Measurements from ENCODE around the gene OLA1.
"Not testable (repeated sequence)": the region's sequence is repeated elsewhere in the genome, so short reads cannot be mapped to it uniquely, and the experiment has no call there.

Gene OLA1

GRCh38 chr2:174248187-174248997 is at the start of gene OLA1:
OLA1 (minus strand) TSS chr2:174248532; CDS start chr2:174246815, 1,717 bp downstream.
- peak within 1 kb of the TSS; percentile 99 for H3K4me3 ChIP-seq (ENCODE audit: low read depth, low read length)
- DNase-seq (ENCODE audit: low read depth), result peak; percentile 97
- TF ChIP-seq CTCF (IDR thresholded peaks at IDR 0.05; ENCODE audit: insufficient read depth, low read depth, low read length, missing control alignments), result no peak

DNA sequence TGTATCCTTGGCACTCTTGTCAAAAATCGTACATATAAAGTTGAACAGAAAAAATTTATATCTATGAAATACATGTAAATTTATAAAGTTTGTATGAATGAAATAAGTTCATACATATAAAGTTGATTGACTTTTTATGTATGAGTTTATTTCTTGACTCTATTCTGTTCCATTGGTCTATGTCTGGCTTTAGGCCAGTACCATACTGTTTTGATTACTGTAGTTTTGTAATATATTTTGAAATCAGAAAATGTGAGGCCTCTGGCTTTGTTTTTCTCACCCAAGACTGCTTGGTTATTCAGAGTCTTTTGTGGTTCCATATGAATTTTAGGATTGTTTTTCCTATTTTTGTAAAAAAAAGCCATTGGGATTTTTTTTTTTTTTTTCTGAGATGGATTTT is 44.6 kb upstream of the OLA1 start:
- TF ChIP-seq CTCF (IDR thresholded peaks at IDR 0.05; ENCODE audit: insufficient read depth, low read depth, low read length, missing control alignments), result no peak
- H3K4me3 ChIP-seq (ENCODE audit: low read depth, low read length), result no peak overlapping the region
- no peak for DNase-seq (ENCODE audit: low read depth)

DNA sequence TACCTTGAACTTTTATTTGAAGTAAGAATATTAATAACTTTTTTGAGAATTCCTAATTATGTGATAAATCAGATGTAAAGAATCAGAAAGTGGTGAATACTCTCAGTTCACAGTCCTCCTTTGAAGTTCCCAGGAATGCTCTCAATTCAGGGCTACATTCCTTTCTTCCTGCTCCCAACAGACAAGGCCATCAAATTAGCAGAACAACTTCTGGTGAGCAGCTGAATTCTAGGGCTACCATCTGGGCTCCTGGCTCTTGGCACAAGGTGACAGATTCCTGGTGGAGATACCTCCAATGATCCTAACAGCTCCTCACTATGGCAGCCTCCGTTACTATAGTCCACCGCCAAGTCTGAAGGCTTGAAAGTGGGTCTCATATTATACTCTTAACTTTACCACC is 37.8 kb upstream of the OLA1 start:
- DNase-seq (ENCODE audit: low read depth), result no peak
- H3K4me3 ChIP-seq (ENCODE audit: low read depth, low read length), result no peak overlapping the region
- no peak for TF ChIP-seq CTCF (IDR thresholded peaks at IDR 0.05; ENCODE audit: insufficient read depth, low read depth, low read length, missing control alignments)

- DNase-seq (ENCODE audit: low read depth), result no peak
- TF ChIP-seq CTCF (IDR thresholded peaks at IDR 0.05; ENCODE audit: insufficient read depth, low read depth, low read length, missing control alignments), result no peak
- H3K4me3 ChIP-seq (ENCODE audit: low read depth, low read length), result no peak overlapping the region
Measured at GRCh38 chr2:174282441-174282840, 34.1 kb upstream of the OLA1 start.

DNA sequence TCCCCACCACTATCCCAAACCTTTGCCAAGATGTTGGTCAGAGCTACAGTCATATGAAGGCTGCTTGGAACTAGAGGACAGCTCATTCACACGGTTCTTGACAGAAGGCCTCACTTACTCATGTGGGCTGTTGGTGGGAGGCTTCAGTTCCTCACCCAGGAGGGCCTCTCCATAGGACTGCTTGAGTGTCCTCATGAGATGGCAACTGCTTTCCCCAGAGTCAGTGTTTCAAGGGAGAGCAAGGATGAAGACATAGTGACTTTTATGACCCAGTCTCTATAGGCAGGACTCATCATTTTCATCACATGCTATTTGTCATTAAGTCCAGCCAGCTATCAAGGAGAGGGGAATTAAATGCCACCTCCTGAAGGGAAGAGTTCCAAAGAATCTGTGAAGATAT is 33.4 kb upstream of the OLA1 start:
- no peak for DNase-seq (ENCODE audit: low read depth)
- TF ChIP-seq CTCF (IDR thresholded peaks at IDR 0.05; ENCODE audit: insufficient read depth, low read depth, low read length, missing control alignments), result no peak
- no peak overlapping the region for H3K4me3 ChIP-seq (ENCODE audit: low read depth, low read length)

DNA sequence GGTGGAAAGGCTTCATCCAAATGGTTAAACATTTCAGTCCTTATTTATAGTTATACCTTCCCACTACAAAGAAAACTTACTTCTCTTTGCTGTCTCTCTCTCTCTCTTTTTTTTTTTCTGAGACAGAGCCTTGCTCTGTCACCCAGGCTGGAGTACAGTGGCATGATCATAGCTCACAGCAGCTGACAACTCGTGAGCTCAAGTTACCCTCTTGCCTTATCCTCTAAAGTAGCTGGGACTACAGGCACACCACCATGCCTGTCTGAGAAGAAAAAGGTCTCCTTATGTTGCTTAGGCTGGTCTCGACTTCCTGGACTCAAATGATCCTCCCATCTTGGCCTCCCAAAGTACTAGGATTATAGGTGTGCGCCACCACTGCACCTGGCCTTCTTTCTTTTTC is 32.3 kb upstream of the OLA1 start:
- no peak for DNase-seq (ENCODE audit: low read depth)
- TF ChIP-seq CTCF (IDR thresholded peaks at IDR 0.05; ENCODE audit: insufficient read depth, low read depth, low read length, missing control alignments), result no peak
- H3K4me3 ChIP-seq (ENCODE audit: low read depth, low read length), result no peak overlapping the region

DNA sequence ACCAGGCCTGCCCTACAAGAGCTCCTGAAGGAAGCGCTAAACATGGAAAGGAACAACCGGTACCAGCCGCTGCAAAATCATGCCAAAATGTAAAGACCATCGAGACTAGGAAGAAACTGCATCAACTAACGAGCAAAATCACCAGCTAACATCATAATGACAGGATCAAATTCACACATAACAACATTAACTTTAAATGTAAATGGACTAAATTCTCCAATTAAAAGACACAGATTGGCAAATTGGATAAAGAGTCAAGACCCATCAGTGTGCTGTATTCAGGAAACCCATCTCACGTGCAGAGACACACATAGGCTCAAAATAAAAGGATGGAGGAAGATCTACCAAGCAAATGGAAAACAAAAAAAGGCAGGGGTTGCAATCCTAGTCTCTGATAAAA is 21.9 kb upstream of the OLA1 start:
- DNase-seq (ENCODE audit: low read depth); H3K4me3 ChIP-seq (ENCODE audit: low read depth, low read length): not testable (repeated sequence)

Measured in GM12865 (cell line).